GM18526 (cell line): ENCODE data around the gene IDNK.
A peak's percentile ranks its signal among the peaks of the same experiment; 100 is the strongest.

Experiments
- POLR2A ChIP-seq: IDR thresholded peaks from 3 replicates; pipeline ENCODE4 v1.6.1; 2011; ENCODE audit not compliant: insufficient read length; ENCODE audit errors: extremely low read depth

Gene IDNK

DNA sequence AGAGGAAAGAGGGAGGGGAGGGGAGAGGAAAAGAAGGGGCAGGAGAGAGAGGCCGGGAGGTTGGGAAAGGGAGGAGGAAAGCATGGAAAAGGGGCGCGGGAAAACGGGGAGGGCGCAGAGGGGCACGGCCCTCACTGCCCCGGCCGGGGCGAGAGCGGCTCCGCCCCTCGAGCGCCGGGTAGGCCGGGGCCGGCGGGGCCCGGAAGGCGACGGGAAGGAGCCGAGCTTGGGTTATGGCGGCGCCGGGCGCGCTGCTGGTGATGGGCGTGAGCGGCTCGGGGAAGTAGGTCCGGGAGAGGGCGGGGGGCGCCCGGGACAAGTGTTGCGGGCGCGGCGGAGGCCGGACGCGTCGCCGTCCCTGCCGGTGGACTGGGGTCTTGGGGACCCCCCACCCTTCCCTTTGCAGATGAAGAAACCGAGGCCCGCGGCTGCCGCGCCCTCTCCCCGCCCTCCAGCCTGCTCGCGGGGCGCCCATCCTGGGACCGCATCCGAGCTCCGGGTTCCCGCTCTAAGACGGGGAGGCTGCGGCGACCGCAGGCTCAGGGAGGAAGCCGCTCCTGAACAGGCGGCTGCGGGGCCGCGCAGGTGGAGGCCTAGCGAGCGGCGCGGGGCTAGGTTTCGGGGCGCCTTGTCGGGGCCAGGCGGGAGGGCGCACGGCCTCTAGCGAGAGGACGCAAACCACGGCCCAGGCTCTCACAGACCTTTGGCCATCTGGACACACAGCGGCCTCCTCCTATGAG, at the start of gene IDNK:
TSS of gene IDNK (plus strand) at position 205 of the 740 bp plus-strand sequence. CDS start at position 234, 29 bp downstream.
- TF ChIP-seq POLR2A, result peak; percentile 76

DNA sequence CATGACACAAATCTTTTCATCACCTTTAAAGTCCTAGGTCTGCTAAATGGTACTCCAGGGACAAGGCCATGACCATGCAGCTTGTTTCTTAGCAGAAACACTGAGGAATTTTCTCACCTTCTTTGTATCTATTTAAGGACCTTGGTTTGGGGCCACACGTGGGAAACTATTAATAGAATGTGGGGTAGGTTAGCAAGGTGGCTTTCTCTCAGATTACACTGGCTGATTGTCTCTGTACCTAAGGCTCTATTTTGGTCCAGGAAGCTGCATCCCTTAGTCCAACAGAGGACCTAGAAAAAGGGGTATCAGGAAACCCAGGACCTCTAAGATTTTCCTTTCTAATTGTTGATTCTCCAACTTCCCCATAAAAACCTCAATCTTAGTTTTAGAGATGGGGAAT, 48.5 kb upstream of the IDNK start:
- no peak for TF ChIP-seq POLR2A

DNA sequence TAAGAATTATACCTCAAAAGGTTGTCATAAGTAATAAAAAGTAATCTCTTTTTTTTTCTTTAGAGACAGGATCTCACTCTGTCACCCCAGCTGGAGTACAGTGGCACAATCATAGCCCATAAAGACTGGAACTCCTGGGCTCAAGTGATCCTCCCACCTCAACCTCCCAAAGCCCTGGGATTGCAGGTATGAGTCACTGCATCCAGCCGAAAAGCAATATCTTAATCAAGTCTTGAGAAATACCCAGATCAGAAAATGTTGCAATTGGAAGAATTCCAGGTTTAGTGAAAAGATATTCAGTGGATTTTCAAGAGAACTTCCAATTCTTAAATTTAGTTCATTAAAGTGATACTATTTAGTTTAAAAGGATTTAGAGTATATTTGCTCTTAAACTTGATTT, 40.9 kb upstream of the IDNK start:
- no peak for TF ChIP-seq POLR2A

DNA sequence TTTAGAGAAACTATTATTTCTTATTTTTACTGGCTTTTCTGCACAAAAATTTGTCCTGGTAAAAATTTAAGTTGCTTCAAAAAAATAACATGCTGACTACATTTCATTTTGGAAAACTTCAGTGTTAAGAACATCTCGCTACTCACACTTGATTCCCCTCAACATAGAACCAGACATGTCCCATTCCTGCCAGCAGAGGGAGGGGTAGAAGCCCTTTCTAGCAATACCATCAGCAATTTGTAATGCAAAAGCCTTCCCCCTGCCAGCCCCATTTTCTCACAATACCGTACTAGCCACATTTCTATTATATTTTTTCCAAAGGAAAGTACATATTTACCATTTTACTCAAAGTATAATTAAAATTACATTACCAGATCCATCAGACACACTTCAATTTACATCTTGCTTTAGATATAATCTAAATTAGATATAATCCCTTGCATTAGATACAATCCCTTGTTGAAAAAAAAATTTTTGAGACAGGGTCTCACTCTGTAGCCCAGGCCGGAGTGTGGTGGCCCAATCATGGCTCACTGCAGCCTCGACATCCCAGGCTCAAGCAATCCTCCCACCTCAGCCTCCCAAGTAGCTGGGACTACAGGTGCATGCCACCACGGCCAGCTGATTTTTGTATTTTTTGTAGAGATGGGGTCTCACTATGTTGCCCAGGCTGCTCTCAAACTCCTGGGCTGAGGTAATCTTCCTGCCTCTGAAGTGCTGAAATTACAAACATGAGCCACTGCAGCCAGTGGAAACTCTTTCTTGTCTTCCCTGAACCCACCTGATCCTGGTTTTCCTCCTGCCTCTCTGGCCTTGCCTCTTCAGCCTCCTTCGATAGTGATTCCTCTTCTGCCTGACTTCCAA, 39.6 kb upstream of the IDNK start:
- TF ChIP-seq POLR2A, result no peak

DNA sequence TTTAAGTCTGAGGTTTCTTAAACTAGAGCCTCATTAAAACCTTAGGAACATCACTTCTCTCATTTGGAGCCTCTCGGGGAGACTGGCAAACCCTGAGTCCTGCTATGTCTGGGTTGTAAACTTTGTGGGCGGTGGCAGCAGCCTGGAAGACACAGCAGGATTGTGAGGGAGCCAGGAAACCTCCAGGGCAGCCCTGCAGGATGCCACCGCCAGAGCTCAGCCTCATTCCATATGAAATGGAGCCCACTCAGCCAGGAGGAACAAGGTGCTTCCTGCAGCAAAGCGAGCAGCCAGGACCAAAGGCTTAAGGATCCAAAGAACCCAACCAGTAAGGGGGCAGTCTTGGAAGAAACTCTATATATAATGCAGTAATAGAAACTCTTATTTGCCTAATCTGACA, 37.9 kb upstream of the IDNK start:
- no peak for TF ChIP-seq POLR2A

DNA sequence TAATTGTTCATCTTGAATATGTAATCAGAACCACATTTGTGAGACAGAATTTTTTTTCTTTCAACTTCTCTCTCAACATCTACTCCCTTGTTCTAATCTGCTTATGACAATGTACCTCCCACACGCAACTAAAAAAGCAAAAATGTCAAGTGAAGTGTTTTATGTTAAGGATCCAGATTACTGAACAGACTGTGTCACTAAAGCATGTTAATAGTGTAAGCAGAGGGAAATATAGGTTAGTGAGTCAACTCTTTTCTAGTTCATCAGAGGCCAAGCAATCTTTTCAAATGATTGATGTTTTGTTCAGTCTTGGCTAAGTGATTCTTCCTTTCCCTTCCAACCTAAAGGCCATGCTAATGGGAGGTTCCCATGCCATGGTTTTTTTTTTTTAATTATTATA, 34.7 kb upstream of the IDNK start:
- TF ChIP-seq POLR2A, result no peak

DNA sequence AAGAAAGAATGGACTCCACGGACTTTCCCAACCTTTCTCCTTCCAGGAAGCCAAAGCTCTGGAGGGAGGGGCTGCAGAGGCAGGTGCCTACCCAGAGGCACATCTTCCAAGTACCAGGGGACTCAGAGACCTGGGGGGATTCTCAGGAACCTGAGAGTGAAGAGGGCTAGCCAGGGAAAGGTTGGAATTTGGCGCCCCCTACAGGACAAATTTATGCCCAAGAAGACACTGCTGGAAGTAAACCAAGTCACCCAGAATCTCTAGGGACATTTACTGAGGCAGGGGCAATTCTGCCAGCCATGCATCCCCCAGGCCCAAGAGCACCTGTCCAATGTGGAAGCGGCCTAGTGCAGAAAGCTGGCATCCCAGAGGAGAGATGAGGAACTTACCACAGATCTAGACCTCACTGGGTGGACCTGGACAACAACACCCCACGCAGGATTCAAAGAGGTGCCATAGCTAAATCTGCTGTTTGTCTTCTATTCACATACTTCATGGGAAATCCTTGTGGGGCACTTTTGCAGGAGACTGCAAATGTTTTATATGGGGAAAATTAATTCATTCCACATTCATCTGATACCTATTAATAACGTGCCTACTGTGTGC, 25.9 kb upstream of the IDNK start:
- TF ChIP-seq POLR2A, result no peak

DNA sequence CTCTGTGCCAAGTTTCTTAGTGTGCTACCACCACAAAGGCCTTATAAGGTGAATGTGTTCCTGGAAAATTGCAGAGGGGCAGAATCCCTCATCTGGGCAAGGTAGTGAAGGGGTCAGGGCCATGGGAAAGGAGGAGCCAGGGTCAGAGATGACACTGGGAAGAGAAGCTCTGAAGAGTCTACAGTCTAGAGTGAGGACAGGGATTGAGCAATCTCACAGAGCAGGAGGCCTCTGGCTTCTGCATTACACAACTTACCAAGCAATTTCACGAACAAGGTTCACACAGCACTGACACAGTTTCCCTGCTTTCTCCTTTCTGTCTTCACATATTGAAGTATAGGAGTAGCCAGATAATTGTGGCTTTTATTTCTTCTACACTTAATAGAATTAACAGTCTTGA, 24.5 kb upstream of the IDNK start:
- TF ChIP-seq POLR2A, result no peak

DNA sequence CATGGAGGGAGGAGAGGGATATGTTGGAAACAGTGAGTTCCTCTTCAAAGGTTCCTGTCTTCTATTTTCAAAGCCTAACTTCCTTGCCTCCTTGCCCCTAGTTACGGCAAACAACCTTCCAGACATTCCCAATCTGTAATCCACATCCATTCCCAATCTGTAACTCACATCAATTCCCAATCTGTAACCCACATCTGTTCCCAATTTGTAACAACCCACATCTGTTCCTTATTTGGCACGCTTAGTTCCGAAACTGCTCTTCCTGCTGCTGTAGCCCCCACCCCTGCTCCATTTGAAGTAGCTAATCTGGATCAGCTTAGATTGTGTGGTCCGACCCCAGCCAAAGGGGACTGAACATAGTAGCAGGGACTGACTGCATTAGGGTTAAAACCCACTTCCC, 23.9 kb upstream of the IDNK start:
- no peak for TF ChIP-seq POLR2A

DNA sequence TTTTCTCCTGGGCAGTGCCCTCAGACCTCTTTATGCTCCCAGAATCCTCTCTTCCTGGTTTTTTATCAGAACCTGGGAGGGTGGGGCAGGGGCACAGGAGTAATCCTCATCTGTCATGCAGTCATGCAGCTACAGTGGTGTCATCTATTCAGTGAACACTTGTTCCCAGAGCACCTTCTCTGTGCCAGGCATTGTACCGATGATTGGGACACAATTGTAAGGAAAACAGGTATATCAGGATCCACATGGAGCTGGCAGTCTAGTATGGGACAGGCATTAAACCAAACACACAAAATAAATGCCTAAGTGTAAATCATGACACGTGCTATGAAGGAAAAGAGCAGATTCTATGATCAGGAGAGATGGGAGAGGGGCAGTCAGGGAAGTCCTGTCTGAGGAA, 21.5 kb upstream of the IDNK start:
- no peak for TF ChIP-seq POLR2A

DNA sequence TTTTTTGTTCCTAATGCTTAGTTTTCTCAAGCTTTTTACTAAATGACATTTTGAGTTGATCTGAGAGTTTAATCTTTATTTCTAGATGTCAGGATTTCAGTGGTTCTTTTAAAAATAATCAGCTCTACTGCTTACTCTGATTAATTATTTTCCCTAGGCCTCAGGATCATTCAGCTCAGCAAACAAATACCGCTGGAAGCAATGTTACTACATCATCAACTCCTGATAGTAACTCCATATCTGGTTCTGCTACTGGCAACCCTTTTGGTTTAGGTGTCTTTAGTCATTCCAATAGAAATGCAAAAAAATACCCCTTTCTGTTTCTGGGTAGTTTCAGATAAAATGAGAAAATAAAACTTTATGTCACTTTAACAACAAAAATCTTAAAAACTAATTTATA, 5.6 kb upstream of the IDNK start:
- no peak for TF ChIP-seq POLR2A

DNA sequence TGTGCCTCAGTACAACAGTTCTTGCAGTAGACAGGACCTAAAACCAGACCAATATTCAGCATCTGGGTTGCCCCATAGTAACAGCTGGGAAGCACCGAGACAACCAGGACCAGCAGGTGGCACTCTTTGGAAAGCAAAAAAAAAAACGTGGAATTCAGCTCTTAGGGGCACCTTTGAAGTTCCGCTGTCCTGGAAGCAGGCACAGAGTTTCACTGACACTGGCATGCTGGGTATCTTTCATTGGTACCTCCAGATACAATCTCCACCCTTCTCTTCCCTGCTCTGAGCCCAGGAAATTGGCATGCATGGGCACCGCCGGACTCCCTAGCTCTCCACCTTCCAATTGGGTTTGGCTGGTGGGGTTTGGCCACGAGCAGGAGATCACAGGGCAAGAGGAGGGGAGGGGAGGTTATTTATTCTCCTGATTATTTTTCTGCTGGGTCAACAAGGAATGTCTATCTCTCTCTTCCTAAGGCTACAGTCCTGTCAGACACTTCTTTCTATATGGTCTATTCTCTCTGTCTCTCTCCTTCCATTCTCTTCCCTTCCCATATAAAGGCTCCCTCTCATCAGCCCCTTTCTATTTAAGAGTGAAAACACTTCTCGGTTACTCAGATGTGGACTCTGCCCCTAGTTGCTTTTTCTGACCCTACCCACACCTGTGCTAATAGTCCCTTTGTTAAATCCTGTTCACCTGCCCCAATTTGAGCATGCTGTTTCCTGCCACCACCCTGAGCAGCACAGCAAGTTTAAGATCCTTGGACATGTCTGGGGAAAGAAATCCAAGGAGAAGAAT, 1.9 kb upstream of the IDNK start:
- no peak for TF ChIP-seq POLR2A

DNA sequence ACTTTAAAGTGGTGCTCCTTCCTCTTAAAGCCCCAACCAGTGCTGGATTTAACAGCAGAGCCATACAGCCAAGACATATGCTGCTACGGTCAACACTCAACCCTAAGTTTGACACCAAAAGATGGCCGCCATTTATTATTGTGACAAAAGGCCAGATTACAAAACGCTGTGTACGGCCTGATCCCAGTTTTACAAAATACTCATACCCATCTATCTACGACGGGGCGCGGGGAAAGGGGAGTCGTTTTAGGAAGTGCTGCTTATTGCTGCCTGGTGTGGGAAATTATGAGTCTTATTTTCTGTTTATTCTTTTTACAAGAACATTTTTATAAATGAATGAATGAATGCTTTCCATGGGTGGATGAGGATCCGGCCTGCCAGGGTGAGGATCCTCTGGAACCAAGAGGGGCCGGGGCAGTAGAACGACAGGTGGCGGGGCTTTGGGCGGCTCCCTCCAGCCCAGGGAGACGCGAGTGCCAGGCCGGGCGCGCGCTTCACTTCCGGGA, 457 bp upstream of the IDNK start:
- TF ChIP-seq POLR2A, result no peak

DNA sequence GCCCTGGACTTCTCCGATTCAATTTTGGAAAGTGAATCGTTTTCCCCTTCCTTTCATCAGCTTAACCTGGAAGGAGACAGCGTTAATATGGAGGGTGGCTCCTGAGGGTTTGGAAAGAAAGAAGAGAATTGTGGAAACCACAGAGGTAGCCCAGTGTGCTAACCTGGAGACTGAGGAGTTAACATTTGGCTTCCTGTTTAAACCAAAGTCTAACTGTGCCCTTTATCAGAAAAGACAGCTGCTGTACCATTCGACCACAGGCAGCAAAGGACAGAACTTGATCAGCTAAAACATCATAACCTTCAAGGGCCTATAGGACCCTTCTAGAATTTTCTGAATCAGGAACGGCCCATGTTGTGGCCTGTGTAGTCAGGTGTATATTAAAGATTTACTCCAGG, 735 bp downstream of the IDNK start:
- no peak for TF ChIP-seq POLR2A

DNA sequence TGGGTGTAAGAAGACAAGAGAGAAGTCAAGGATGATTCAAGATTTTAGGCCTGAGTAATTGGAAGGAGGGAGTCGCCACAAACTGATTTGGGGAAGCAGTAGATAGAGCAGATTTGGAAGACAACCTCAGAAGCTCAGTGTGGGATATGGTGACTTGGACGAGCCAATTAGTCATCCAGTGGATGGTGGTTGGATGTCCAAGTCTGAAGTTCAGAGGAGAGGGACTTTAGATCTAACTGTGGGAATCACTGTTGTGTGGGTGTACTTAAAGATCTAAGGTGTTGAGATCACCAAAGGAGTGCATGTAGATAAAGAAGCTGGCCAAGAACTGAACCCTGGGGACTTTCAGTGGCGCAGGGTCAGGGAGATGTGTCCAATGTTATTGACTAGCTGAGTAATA, 2.2 kb downstream of the IDNK start:
- no peak for TF ChIP-seq POLR2A

DNA sequence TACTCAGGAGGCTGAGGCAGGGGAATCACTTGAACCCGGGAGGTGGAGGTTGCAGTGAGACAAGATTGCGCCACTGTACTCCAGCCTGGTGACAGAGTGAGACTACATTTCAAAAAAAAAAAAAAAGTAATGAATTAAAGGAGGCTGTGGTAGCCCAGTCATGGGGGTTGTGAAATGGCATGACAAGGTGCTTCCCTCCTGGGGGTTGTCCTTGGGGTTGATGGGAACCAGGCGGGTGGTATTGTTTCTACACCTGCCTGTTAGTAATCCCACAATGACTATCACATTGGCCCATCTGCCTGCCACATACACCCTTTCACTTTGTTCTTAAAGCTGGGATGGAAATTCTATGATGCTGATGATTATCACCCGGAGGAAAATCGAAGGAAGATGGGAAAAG, 5.6 kb downstream of the IDNK start:
- no peak for TF ChIP-seq POLR2A
